ENCODE measurements around the gene FBXL15.

FBXL15 gene

DNA sequence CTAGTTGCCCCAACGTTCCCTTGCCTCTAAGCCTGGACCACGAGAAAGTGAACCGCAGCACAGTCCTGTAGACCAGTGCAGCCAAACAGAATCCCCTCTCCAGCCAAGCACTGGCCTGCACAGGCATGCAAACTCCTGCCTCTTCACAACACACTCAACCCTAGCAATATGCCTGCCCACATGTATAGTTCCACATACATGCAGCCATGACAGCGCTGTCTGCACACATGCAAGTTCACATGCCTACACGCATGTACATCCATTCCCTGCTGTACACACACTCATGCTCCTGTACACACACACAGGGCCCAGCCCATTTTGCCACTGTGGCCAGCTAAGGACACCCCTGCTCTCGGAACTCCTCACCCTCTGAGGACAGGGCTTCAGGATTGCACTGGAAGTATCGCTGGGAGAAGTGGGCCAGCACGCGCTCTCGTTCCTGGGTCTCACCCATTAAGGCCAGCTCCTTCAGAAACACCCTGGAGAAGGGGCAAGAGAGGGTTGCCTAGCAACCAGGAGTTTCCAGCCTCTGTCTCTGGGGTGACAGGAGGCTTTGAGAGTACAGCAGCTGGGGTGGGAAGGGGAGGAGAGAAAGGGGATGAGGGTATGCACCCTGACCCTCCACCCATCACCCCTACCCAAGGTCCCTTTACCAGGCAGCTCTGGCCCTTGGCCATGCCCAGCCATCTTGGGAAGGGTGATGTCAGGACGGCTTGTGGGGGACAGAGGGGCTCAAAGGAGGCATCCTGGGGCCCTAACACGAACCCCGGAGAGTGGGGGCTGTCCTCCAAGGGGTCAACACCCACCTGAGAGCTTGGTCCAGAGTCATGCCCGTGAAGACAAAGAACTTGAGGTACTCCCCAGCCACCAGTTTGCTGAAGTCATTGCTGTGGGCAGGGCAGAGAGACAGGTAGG is 9.0 kb upstream of the FBXL15 start:
- DNase-seq, result no peak

- DNase-seq, result no peak
Measured at GRCh38 chr10:102412293-102412692, 8.3 kb upstream of the FBXL15 start.

- DNase-seq, result peak; percentile 45 to 61
Measured at GRCh38 chr10:102413053-102413705, 7.5 kb upstream of the FBXL15 start.

DNA sequence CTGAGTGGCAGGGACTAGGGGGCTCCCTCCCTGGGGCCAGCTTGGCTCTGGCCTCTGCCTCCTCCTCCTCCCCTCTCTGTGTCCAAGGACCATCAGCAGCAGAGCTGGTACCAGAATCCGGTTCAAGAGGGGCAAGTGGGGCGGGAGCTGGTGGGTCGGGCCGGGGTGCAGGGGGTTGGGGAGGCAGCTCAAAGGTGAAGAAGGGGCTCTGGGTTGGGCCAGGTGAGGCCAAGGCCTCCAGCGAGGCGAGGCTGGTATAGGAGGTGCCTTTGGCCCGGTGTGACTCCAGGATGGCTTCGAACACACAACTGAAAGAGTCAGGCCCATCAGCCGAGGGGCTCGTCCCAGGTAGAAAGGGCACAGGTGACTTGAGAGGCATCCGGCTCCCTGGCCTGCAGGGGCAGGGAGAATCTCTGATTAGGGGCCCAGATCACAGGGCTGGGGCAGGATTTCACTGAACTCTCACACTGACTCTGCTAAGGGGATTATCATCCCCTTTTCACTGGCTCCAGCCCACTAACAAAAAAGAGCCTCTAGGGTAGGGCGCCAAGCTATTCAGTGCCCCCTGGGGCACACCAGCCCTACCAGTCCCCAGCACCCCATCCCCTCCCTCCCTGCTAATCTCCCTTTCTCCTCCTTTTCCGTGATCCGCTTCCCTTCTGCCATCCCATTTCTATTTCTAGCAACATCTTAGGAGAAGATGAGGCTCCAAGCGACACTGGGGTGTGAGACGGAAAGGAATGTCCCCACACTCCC is 6.7 kb upstream of the FBXL15 start:
- no peak for DNase-seq

GRCh38 chr10:102414749-102415148 is 5.9 kb upstream of the FBXL15 start:
- no peak for DNase-seq

GRCh38 chr10:102416283-102416682 is 4.4 kb upstream of the FBXL15 start:
- DNase-seq, result no peak

GRCh38 chr10:102416695-102417094 is 3.9 kb upstream of the FBXL15 start:
- DNase-seq, result no peak

GRCh38 chr10:102418622-102419268 is 1.9 kb upstream of the FBXL15 start, which contains the start of gene PSD:
Gene PSD (minus strand): TSS chr10:102418785. CDS start chr10:102417038, 1,747 bp downstream.
- DNase-seq, result peak; percentile 26 to 61

GRCh38 chr10:102419269-102420180 is 1.1 kb upstream of the FBXL15 start:
- DNase-seq, result peak; percentile 46 to 79

GRCh38 chr10:102420181-102420713 is 389 bp upstream of the FBXL15 start:
- no peak for DNase-seq

- no peak for DNase-seq
Measured at GRCh38 chr10:102421507-102421756, 796 bp downstream of the FBXL15 start.

GRCh38 chr10:102421757-102422512 is 1.3 kb downstream of the FBXL15 start:
- DNase-seq, result no peak

DNA sequence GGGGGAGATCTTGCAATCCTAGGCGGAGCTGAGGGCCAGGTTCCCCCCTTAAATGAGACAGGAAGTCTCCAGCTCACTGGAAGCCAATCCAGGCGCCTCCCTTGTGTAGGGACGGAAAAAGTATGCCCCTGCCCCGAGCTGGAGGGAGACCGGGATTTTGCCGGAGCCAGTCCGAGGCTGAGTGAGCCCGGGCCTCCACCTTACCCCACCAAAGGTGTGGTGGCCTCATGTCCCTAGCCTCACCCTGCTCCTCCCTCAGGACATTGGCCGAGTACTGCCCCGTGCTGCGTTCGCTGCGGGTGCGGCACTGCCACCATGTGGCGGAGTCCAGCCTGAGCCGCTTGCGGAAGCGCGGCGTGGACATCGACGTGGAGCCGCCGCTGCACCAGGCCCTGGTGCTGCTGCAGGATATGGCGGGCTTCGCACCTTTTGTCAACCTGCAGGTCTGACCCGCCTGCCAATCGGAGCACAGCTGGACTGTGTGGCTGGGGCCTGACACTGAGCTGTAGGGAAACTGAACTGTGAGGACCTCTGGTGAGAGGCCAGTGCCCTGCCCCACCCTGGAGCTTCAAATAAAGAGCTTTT is 2.0 kb downstream of the FBXL15 start:
- DNase-seq, result peak; percentile 36 to 69

- no peak for DNase-seq
Measured at GRCh38 chr10:102423372-102423968, 2.8 kb downstream of the FBXL15 start.

DNA sequence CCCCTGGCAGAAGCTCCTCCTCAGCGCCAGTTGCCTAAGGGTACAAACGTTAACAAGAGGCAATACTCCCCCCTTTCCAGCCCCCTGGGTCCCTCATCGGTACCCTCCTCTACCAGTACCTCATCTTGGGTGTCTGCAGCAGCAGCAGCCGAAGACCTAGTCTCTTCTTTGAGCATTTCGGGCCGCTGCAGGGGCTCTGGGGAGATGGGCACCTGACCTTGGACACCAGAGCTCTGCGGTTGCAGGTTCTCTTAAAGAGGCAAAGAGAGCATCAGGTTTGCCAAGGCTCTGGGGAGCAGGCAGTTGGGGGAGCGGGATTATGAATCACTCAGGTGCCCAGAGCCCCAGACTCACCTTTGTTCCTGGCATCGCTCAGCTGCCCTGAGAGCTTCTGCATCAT is 3.5 kb downstream of the FBXL15 start:
- DNase-seq, result no peak

GRCh38 chr10:102424916-102425315 is 4.3 kb downstream of the FBXL15 start:
- DNase-seq, result no peak

- DNase-seq, result no peak
Measured at GRCh38 chr10:102425444-102425843, 4.8 kb downstream of the FBXL15 start.

- DNase-seq, result no peak
Measured at GRCh38 chr10:102426803-102427287, 6.2 kb downstream of the FBXL15 start.

DNA sequence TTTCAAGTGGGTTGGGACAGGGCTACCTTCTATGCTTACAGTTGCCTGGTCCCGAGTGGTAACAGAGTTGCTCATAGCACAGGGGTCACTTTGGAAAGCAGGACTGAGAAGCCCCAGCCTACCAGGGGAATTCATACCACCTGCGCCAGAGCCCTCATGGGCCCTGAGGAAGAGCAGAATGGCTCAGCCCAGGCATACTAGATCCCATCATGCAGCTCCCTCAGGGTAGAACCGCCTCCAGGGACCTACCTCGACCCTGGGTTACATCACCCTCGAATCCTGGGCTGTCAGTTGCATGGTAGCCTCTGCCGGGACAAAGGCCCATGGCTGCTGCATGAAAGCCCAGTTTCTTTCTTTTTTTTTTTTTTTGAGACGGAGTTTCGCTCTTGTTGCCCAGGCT is 8.8 kb downstream of the FBXL15 start:
- no peak for DNase-seq

Measured in NCI-H1930 (cell line).